ENCODE measurements around the gene FBXL15. TPM values are rescaled to one million over a fixed set of nuclear protein-coding genes. Genes with fewer than 3 reads are reported as not detected.

Gene FBXL15
- total RNA-seq, 4 donors from 2014 or later = 18.6 to 41.9 (median 26.1) TPM

DNA sequence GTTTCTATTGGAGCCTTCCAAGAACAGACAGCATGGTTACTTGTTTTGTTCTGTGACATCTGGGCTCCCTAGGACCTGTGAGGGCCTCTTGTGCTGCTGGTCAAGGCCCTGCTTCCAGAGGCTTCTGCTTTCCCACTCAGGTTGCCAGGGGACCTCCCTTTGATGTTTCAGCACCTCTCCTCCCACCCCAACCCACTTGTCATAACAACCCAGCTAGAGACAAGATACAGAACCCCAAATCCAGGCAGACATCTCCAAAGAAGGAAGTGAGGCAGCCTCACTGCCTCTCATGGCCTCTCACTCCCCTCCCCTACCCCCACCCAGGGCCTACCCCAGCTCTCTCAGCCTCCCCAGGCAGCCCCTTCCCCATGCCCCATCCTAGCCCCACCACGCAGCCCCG lies 13.8 kb upstream of the FBXL15 start:
- Histone ChIP-seq H3K4me1 (peaks cover 3 to 84% (median 16%) of the 10 kb centered on the region in 3 donors), H3K9me3 (no peaks in the 10 kb centered on the region), H3K27ac (peak overlapping the region; percentile 51 to 96 (median 88)), H3K4me3 (no peak overlapping the region), H3K36me3 (peaks cover 0 to 19% of the 10 kb centered on the region in 2 donors), H3K27me3 (peaks cover 51% of the 10 kb centered on the region)
- TF ChIP-seq, protein P1, sequence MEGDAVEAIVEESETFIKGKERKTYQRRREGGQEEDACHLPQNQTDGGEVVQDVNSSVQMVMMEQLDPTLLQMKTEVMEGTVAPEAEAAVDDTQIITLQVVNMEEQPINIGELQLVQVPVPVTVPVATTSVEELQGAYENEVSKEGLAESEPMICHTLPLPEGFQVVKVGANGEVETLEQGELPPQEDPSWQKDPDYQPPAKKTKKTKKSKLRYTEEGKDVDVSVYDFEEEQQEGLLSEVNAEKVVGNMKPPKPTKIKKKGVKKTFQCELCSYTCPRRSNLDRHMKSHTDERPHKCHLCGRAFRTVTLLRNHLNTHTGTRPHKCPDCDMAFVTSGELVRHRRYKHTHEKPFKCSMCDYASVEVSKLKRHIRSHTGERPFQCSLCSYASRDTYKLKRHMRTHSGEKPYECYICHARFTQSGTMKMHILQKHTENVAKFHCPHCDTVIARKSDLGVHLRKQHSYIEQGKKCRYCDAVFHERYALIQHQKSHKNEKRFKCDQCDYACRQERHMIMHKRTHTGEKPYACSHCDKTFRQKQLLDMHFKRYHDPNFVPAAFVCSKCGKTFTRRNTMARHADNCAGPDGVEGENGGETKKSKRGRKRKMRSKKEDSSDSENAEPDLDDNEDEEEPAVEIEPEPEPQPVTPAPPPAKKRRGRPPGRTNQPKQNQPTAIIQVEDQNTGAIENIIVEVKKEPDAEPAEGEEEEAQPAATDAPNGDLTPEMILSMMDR (IDR thresholded peaks at IDR 0.05) = no peak
- no peak for TF ChIP-seq EP300 (IDR thresholded peaks at IDR 0.05)
- TF ChIP-seq POLR2A (IDR thresholded peaks at IDR 0.05) = no peak
- TF ChIP-seq POLR2AphosphoS5 (IDR thresholded peaks at IDR 0.05) = peak; percentile 16
- no CpG with 5 or more reads among the region's 2 CpGs for WGBS, 2 donors (ENCODE audit: low coverage in 1 of 2)
- ATAC-seq = no peak

DNA sequence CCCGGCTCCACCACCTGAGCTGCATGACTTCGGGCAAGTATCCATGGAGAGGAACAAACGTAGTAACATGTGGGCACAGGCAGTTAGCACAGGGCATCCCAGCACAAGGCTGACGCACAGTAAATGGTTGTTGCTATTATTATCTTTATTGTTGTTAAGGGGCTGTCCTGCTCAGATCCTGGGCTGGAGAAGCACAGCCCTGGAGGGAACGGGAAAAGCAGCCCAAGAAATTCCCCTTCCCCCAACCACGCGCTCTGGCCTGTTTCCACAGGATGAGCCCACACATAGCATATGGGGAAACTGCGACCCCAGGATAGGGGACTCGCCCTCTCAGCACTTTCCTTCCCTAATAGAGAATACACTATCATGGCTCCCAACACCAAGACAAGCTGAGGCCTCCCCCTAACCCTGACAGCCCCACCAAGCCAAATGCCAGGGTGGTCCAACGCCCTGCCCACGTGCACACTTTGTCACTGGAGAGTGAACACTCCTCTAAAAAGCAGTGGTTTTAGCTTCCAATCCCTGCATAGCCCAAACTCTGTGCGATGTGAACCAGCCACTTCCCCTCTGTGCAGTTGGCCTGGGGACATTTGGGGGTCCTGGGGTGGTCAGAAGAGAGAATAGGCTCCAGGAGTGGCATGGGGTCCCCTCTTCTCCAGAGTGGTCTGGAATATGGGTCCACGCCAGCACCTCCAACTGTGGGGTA lies 13.1 kb upstream of the FBXL15 start:
- WGBS, 2 donors (ENCODE audit: low coverage in 1 of 2) = 41% methylated on average over 4 to 6 of the region's 13 CpGs
- peak overlapping the region; percentile 76 to 96 (median 88) for H3K27ac ChIP-seq
- H3K4me1 ChIP-seq = peaks cover 3 to 76% (median 16%) of the 10 kb centered on the region in 3 donors
- ATAC-seq = peak; percentile 28
- peaks cover 59% of the 10 kb centered on the region for H3K27me3 ChIP-seq
- no peaks in the 10 kb centered on the region for H3K9me3 ChIP-seq
- H3K4me3 ChIP-seq = peak overlapping the region in 1 of 2 donors; percentile 56
- peak; percentile 9 for TF ChIP-seq POLR2AphosphoS5 (IDR thresholded peaks at IDR 0.05)
- peak; percentile 78 for TF ChIP-seq EP300 (IDR thresholded peaks at IDR 0.05)
- TF ChIP-seq, protein P1 (IDR thresholded peaks at IDR 0.05) = no peak
- TF ChIP-seq POLR2A (IDR thresholded peaks at IDR 0.05) = no peak
- H3K36me3 ChIP-seq = peaks cover 0 to 11% of the 10 kb centered on the region in 2 donors

DNA sequence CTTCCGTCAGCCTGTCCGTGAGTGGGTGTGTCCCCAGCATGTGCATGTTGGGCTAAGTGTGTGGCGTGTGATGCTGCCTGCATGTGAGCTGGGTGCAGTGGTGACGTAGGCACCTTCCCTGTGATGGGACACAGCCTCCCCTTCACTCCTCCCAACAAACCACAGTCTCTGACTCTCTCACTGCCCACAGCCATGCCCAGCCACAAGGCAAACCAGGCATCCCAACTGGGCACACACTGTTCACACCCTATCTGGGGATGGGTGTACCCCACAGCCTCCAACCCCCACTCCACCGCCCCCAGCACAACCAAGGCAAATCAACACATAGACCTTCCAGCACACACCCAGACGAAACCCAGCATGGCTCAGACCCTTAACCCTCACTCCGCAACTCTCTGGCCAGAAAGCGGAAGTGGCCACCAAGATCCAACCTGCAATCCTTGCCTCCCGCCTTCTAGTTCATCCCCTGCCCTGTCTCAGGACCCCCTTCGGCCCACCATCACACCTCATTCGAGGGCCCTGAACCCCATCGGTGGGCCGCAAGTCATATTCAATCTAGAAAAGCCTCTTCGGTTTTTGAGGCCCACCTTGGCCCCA lies 12.4 kb upstream of the FBXL15 start:
- peaks cover 0 to 4% of the 10 kb centered on the region in 2 donors for H3K36me3 ChIP-seq
- H3K4me3 ChIP-seq = peak overlapping the region; percentile 22 to 56
- H3K27ac ChIP-seq = peak overlapping the region; percentile 76 to 96 (median 88)
- peak; percentile 23 for ATAC-seq
- peaks cover 3 to 70% (median 16%) of the 10 kb centered on the region in 3 donors for H3K4me1 ChIP-seq
- no CpG with 5 or more reads among the region's 14 CpGs for WGBS, 2 donors (ENCODE audit: low coverage in 1 of 2)
- no peak for TF ChIP-seq POLR2A (IDR thresholded peaks at IDR 0.05)
- no peak for TF ChIP-seq EP300 (IDR thresholded peaks at IDR 0.05)
- peaks cover 66% of the 10 kb centered on the region for H3K27me3 ChIP-seq
- H3K9me3 ChIP-seq = no peaks in the 10 kb centered on the region

DNA sequence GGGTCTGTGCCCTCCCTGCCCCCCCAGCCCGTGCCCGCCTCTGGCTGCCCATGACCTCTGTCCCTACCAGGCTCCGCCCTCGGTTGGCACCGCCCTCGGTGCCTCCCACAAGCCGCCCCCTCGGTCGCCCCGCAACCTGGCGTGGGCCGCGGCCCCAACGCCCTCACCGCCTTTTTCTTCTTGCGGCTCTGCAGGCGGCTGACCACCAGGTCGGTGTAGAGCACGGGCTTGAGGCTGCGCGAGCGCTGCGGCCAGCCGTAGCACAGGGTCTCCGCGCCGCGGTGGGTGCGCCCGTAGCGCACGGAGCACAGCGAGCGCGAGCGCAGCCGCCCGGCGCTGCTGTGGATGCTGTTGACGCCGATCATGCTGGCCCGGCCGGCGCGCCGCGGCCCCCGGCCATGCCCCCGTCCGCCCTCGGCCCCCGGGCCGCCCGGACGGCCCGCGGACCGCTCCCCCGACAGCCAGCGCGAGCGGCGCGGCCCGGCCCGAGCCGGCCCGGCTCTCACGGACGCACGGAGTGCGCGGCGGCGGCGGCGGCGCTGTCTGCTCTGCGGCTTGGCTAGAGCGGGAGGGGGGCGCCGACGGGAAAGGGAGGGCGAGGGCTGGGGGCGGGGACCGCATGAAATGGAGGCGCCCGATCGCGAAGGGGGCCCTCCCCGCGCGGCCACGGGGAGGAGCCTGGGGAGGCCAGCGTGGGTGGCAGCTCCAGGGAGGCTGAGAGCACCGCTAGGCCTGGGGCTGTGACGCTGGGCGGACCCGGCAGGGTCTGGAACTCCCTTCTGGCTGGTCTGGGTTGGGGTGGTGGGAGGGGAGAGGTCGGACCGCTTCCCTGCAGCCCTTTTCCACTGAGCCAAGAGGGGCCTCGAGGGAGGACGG lies 11.7 kb upstream of the FBXL15 start:
- TF ChIP-seq EP300 (IDR thresholded peaks at IDR 0.05) (no peak), POLR2A (IDR thresholded peaks at IDR 0.05) (peak; percentile 13 to 26), POLR2AphosphoS5 (IDR thresholded peaks at IDR 0.05) (no peak)
- TF ChIP-seq, protein P1 (IDR thresholded peaks at IDR 0.05) = no peak
- ATAC-seq = peak; percentile 43
- WGBS, 2 donors (ENCODE audit: low coverage in 1 of 2) = 0% methylated on average over 2 to 3 of the region's 103 CpGs
- peaks cover 73% of the 10 kb centered on the region for H3K27me3 ChIP-seq
- H3K36me3 ChIP-seq = no peaks in the 10 kb centered on the region
- H3K4me3 ChIP-seq = peak overlapping the region; percentile 22 to 56
- peak overlapping the region; percentile 76 to 96 (median 88) for H3K27ac ChIP-seq
- H3K9me3 ChIP-seq = no peaks in the 10 kb centered on the region
- peaks cover 3 to 64% (median 16%) of the 10 kb centered on the region in 3 donors for H3K4me1 ChIP-seq

All from gastroesophageal sphincter (tissue), 4 donors.